Activated CD4-positive, alpha-beta T cell treated with anti-CD3 and anti-CD28 coated beads for 36 hours (primary cell): ENCODE measurements around the gene SPTBN1. TPM values are rescaled to one million over a fixed set of nuclear protein-coding genes. Genes with fewer than 3 reads are reported as not detected.

Source experiments
- ATAC-seq: fragments of 200-7000 bp; cut with Tn5 transposase; one replicate; pipeline ENCODE4 v1.10.0; 2021; ENCODE audit warnings: mild to moderate bottlenecking, moderate library complexity
- CTCF ChIA-PET: fragments of 350-600 bp; sonication (Branson Sonifier 250); formaldehyde crosslinking; loops from one replicate; lab custom pipeline; 2021; ENCODE audit warnings: antibody characterized with exemption; lab: Charles Lee
- POLR2A ChIA-PET: fragments of 350-600 bp; sonication (Branson Sonifier 250); formaldehyde crosslinking; loops from one replicate; lab custom pipeline; 2021; ENCODE audit warnings: antibody characterized with exemption, inconsistent platforms; lab: Charles Lee
- DNase-seq: peaks from one replicate; pipeline ENCODE4 v3.0.0-alpha.2; 2020
- H3K27ac Mint-ChIP-seq: one replicate; pipeline ENCODE4 v1.8.0; 2021; ENCODE audit warnings: mixed read lengths
- H3K27me3 Mint-ChIP-seq: one replicate; pipeline ENCODE4 v1.8.0; 2021; ENCODE audit warnings: mixed read lengths
- H3K36me3 Mint-ChIP-seq: one replicate; pipeline ENCODE4 v1.8.0; 2021; ENCODE audit warnings: low read depth, mixed read lengths
- H3K4me1 Mint-ChIP-seq: one replicate; pipeline ENCODE4 v1.8.0; 2021; ENCODE audit warnings: mixed read lengths
- H3K4me3 Mint-ChIP-seq: one replicate; pipeline ENCODE4 v1.8.0; 2021; ENCODE audit warnings: mild to moderate bottlenecking, moderate library complexity, mixed read lengths
- H3K9me3 Mint-ChIP-seq: one replicate; pipeline ENCODE4 v1.8.0; 2021; ENCODE audit warnings: low read depth, mixed read lengths
- intact Hi-C, 2 experiments: fragments of 100-400 bp; cut with DNase I in 1 of 2; cut with micrococcal nuclease in 1 of 2; formaldehyde crosslinking; loops; one replicate each; pipeline versions ENCODE4 v1.14.2 to v1.15.1; 2022 to 2024; cut with DNase I, micrococcal nuclease
- total RNA-seq, 2 experiments: library from RNA; stranded (reverse); gene quantifications; one replicate each; pipeline ENCODE4 v1.2.3, GENCODE V29; 2021

The SPTBN1 gene
- total RNA-seq, 2 experiments from 2014 or later: 76.6 to 86.8 TPM

DNA sequence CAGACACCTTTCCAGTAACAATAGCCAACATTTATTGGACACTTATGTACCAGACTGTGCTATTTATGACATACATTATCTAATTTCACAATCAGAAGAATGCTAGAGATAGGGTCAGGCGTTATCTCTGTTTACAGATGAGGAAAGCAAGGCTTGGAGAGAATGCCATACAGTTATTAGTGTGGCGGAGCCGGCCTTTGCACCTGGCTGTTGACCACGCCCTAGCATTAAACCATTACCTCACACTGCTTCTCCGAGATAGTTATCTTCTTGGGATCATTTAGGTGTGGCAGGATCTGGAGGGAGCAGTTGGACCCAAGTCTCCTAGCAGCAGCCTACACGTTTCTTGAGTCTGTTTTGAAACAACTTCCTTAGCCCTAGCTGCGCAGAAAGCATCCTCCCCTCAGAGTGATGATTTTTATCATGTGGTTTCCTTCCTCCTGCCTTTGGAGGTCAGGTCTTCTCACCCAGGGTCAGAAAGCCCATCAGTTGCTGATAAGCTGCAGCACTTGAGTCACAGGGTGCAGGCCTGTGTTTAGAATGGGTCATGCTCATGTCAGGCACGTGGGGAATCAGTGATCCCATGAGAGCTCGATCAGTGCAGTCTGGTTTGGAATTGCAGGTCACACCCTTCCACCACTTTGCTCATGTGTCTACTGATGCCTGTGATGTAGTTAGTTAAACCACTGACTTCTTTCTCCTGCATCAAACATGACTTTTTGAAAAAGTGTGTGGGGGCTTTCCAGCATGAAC, 118.2 kb downstream of the SPTBN1 start:
- DNase-seq (peak; percentile 82), ATAC-seq (peak; percentile 75)
- intact Hi-C loops: loop anchor here (1.0 to 10.0 kb wide), 12 partner anchors 15 to 1041 kb away; partner anchors contain the start of genes PPP4R3B (in 2 of the 2), RTN4 (in 2 of the 2) and EML6 (in 1 of the 2)
- ChIA-PET POLR2A (interaction anchor here (0.7 to 2.2 kb wide), 2 partner anchors 15 to 150 kb away, joined by 3 to 20 read pairs; no protein-coding TSS in a partner anchor), CTCF (interaction anchor here (0.6 to 1.9 kb wide), 8 partner anchors 7 to 109 kb away, joined by 3 to 7 read pairs (median 5); no protein-coding TSS in a partner anchor)
- H3K4me3 Mint-ChIP-seq: peak overlapping the region; percentile 32
- H3K27ac Mint-ChIP-seq: peak overlapping the region; percentile 99
- H3K4me1 Mint-ChIP-seq: peaks cover 96% of the 10 kb centered on the region
- H3K27me3 Mint-ChIP-seq: no peaks in the 10 kb centered on the region
- peaks cover 15% of the 10 kb centered on the region for H3K36me3 Mint-ChIP-seq
- H3K9me3 Mint-ChIP-seq: peaks cover 4% of the 10 kb centered on the region

DNA sequence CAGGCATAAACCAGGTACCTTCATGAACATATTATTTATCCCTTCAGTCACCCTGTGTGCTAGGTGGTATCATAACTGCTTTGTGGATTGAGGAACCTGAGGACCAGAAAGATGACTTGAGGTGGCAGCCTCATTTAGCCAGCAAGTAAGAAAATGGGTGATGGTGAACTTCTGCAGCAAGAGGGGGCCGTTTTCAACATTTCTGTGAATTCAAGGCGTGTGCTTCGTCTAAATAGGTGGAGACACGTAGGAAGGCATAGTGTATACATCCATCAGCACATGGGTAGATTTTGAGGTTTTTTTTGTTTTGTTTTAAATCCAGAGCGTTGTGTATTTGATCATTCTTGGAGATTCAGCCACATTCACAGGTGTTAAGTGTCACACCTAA, 118.7 kb downstream of the SPTBN1 start:
- peaks cover 96% of the 10 kb centered on the region for H3K4me1 Mint-ChIP-seq
- H3K27ac Mint-ChIP-seq: peak overlapping the region; percentile 99
- peak; percentile 4 for ATAC-seq
- H3K36me3 Mint-ChIP-seq: peaks cover 15% of the 10 kb centered on the region
- peak overlapping the region; percentile 32 for H3K4me3 Mint-ChIP-seq
- intact Hi-C loops: loop anchor here (1.0 to 10.0 kb wide), 13 partner anchors 11 to 1040 kb away; partner anchors contain the start of genes PPP4R3B (in 2 of the 2), RTN4 (in 2 of the 2) and EML6 (in 1 of the 2)
- CTCF ChIA-PET: interaction anchor here (0.6 to 1.9 kb wide), 8 partner anchors 15 to 109 kb away, joined by 3 to 7 read pairs (median 4); no protein-coding TSS in a partner anchor
- peak; percentile 36 for DNase-seq
- POLR2A ChIA-PET: interaction anchor here (0.6 to 2.2 kb wide), 3 partner anchors 16 to 451 kb away, joined by 3 to 20 read pairs (median 3); no protein-coding TSS in a partner anchor
- H3K9me3 Mint-ChIP-seq: peaks cover 4% of the 10 kb centered on the region
- H3K27me3 Mint-ChIP-seq: no peaks in the 10 kb centered on the region

DNA sequence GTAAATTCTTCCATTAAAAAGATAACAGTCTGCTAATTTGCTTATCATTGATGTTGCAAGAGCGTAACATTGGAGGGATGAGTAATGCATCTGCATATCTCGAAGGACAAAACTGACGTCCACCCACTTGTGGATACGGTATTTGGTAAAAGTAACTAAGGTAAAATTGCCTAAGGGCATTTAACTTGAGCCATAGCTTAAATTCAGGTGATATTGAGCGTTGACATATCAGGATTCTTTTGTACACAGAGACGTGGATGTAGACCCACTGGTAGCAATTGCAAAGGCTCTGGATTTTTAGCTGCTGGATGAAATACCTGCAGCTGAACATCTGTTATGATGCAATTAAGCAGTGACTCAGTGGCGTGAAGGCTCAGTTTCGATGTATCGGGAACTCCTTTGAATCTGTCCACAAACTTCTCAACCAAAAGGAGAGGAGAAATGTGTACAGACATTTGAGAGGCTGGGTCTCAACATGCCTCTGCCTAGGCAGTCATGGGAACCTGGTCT, 119.3 kb downstream of the SPTBN1 start:
- Mint-ChIP-seq H3K27me3 (no peaks in the 10 kb centered on the region), H3K27ac (peak overlapping the region; percentile 99), H3K4me3 (peak overlapping the region; percentile 41), H3K36me3 (peaks cover 15% of the 10 kb centered on the region), H3K9me3 (peaks cover 4% of the 10 kb centered on the region), H3K4me1 (peaks cover 96% of the 10 kb centered on the region)
- intact Hi-C loops: loop anchor here (1.0 to 10.0 kb wide), 5 partner anchors 11 to 1039 kb away; partner anchors contain the start of genes PPP4R3B (in 2 of the 2) and RTN4 (in 1 of the 2)
- DNase-seq: peak; percentile 59
- CTCF ChIA-PET: interaction anchor here (0.6 to 1.9 kb wide), 9 partner anchors 11 to 88 kb away, joined by 3 to 7 read pairs (median 4); no protein-coding TSS in a partner anchor
- POLR2A ChIA-PET: interaction anchor here (0.6 to 2.2 kb wide), 2 partner anchors 16 to 450 kb away, joined by 3 to 20 read pairs; no protein-coding TSS in a partner anchor
- ATAC-seq: no peak

DNA sequence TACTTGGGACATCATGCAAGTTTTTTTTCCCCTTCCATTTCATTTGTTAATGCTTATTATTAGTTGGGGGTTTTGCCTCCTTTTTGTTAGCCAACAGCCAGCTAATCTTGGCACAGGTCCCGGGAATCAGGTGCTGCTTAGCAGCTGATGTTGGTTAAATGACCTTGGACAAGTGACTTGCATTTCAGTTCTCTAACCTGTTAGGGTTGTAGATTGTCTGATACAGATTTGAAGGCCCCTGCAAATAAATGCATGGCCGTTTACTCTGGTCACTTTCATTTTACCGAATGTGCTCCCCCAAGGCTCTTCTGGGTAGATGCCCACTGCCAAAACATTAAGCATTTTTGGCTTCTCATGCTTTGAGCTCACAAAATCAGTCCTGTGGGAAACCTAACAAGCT, 120.9 kb downstream of the SPTBN1 start:
- Mint-ChIP-seq H3K27ac (peak overlapping the region; percentile 69), H3K36me3 (peaks cover 15% of the 10 kb centered on the region), H3K4me1 (peaks cover 95% of the 10 kb centered on the region), H3K4me3 (no peak overlapping the region), H3K27me3 (no peaks in the 10 kb centered on the region), H3K9me3 (peaks cover 4% of the 10 kb centered on the region)
- intact Hi-C loops: loop anchor here (10.0 kb wide), 2 partner anchors 478 to 1038 kb away; partner anchors contain the start of genes PPP4R3B (in 2 of the 2) and RTN4 (in 1 of the 2)
- CTCF ChIA-PET: interaction anchor here (0.7 to 1.4 kb wide), 3 partner anchors 10 to 127 kb away, joined by 3 to 5 read pairs (median 3); no protein-coding TSS in a partner anchor
- DNase-seq: no peak
- POLR2A ChIA-PET: no interaction called here
- ATAC-seq: no peak

DNA sequence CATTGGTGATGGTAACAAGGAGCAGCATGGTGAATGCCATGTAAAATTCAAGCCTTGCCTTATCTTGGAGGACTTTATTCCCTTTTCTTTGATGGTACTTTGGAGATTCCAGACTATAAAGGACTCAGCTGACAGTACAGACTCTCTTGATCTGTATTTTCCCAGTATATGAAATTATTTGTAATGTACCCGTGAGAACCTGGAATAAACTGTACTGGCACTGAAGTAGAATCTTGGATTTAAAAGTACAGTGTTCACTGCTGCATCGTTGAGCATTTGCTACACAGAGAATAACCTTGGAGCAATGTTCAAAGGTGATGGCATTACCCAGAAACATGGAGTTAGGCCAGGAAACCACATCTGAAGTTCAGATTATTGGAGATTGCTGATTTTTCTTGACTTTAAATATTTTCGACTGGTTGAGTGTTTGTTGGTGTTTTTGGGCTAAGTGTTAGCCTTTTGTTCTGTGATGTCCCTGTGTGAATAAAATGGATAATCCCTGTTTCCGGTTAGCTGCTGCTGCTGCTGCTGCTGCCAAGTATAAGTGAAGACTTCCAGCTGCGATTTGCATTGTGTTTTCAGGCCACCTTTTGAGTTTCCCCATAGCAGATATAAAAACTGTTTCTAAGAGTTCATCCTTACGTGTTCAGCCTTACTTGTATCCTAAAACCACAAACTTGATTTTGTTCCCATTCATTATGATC, 122.0 kb downstream of the SPTBN1 start:
- Mint-ChIP-seq H3K36me3 (peaks cover 15% of the 10 kb centered on the region), H3K9me3 (peaks cover 2% of the 10 kb centered on the region), H3K27ac (peak overlapping the region; percentile 44), H3K4me3 (no peak overlapping the region), H3K4me1 (peaks cover 95% of the 10 kb centered on the region), H3K27me3 (no peaks in the 10 kb centered on the region)
- intact Hi-C loops: loop anchor here (10.0 kb wide), 2 partner anchors 477 to 1037 kb away; partner anchors contain the start of genes PPP4R3B (in 2 of the 2) and RTN4 (in 1 of the 2)
- POLR2A ChIA-PET: no interaction called here
- DNase-seq (no peak), ATAC-seq (no peak)
- CTCF ChIA-PET: no interaction called here

DNA sequence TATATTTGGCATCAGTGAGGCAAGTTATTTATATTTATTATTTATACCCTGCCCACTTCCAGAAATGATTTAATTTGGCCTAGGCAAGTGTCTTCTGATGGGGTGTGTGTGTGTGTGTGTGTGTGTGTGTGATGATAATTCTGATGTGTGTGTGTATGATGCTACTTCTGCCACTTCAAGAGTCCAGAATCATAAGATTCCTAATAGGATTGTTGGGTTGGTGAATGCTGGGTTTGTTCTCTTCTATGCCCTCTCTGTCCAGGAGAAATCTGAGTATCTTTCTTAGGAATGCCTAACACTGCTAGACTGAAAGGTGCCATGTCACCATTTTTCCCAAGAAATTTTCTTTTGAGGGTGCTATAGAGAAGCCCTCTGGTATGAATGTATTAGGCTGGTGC, 122.5 kb downstream of the SPTBN1 start:
- ATAC-seq (no peak), DNase-seq (no peak)
- Mint-ChIP-seq H3K36me3 (peaks cover 15% of the 10 kb centered on the region), H3K27ac (peak overlapping the region; percentile 33), H3K27me3 (no peaks in the 10 kb centered on the region), H3K4me1 (peaks cover 95% of the 10 kb centered on the region), H3K4me3 (no peak overlapping the region), H3K9me3 (peaks cover 2% of the 10 kb centered on the region)
- intact Hi-C loops: loop anchor here (10.0 kb wide), 2 partner anchors 476 to 1036 kb away; partner anchors contain the start of genes PPP4R3B (in 2 of the 2) and RTN4 (in 1 of the 2)
- CTCF ChIA-PET: interaction anchor here (1.4 to 2.0 kb wide), 3 partner anchors 20 to 126 kb away, joined by 4 to 5 read pairs (median 4); no protein-coding TSS in a partner anchor
- POLR2A ChIA-PET: no interaction called here

DNA sequence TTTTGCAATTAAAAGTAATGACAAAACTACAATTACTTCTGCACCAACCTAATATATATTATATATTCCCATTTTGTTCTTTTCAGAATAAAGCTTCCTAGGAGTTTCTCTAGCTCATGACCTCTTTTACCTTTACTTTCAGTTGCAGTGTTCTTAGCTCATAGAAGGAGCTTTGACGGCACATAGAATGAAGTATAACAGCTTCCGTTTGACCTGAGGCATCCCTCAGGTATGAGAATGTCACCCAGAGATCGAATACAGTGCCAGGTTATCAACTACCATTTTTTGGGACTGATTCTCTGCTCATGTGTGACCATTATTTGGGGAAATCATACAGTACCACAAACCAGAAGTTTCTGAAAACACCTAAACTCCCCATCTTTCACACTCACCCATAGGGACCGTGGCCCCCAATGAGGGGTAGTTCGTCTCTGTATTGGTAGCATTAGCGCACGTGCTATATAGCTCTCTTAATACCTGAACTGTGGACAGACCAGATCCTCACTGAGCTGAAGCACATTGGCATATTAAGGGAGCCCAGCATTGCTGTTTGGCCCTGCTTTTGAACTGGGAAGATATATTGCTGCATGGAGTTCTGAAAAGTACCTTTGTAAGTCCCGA, 123.0 kb downstream of the SPTBN1 start:
- intact Hi-C loops: loop anchor here (10.0 kb wide), 2 partner anchors 476 to 1036 kb away; partner anchors contain the start of genes PPP4R3B (in 2 of the 2) and RTN4 (in 1 of the 2)
- ChIA-PET CTCF (interaction anchor here (0.7 to 2.0 kb wide), 6 partner anchors 13 to 473 kb away, joined by 4 to 5 read pairs (median 4); no protein-coding TSS in a partner anchor), POLR2A (interaction anchor here (1.6 kb wide), 1 partner anchor 20 kb away, joined by 4 read pairs; no protein-coding TSS in a partner anchor)
- Mint-ChIP-seq H3K9me3 (peaks cover 2% of the 10 kb centered on the region), H3K27ac (peak overlapping the region; percentile 93), H3K4me1 (peaks cover 93% of the 10 kb centered on the region), H3K36me3 (peaks cover 15% of the 10 kb centered on the region), H3K27me3 (no peaks in the 10 kb centered on the region), H3K4me3 (peak overlapping the region; percentile 62)
- DNase-seq (no peak), ATAC-seq (no peak)

DNA sequence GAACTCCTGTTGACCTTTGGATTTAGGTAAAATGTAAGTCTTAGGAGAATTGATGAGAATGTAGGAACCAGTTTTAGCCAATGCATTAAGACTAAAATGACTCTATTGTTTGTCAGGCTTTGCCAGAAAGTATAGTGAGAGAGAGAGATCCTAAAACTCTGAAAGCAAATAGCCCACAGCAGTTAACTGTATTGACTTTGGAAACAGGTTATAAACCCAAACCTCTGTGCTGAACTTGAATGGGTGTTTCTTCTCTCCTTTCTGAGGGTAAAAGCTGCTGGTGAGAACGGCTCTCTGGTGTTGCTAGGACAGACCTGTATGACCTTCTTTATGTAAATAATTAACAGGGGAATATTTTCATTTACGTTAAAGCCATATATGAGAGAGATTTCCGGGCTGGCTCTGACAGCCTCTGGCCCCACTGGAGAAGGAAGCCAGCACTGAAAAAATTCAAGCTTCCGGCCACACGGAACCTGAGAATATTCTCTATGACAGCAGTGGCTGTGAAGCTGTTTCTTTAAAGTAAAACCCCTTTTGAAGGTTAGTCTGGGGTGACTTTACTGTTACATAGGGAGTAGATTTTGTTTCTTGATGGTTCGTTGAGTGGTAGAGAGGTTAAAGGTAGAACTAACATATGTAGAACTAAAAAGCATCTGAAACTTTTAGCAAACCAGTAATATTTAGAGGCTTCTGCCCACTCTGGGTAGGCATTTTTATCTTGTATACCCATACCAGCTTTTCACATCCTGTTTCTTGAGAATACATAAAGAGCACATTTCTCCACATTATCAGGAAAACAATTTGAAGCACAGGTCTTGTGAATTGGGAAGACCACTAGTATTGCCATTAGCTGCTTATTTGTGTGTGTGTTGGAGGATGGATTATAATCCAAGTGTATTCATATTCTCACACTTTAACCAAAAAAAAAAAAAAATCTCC, 123.8 kb downstream of the SPTBN1 start:
- intact Hi-C loops: loop anchor here (1.0 to 10.0 kb wide), 3 partner anchors 9 to 1035 kb away; partner anchors contain the start of genes PPP4R3B (in 2 of the 2) and RTN4 (in 1 of the 2)
- no peak for DNase-seq
- peak overlapping the region; percentile 93 for H3K27ac Mint-ChIP-seq
- peaks cover 13% of the 10 kb centered on the region for H3K36me3 Mint-ChIP-seq
- CTCF ChIA-PET: interaction anchor here (0.7 to 2.0 kb wide), 10 partner anchors 9 to 473 kb away, joined by 3 to 5 read pairs (median 4); no protein-coding TSS in a partner anchor
- peak overlapping the region; percentile 62 for H3K4me3 Mint-ChIP-seq
- peaks cover 93% of the 10 kb centered on the region for H3K4me1 Mint-ChIP-seq
- H3K9me3 Mint-ChIP-seq: peaks cover 2% of the 10 kb centered on the region
- H3K27me3 Mint-ChIP-seq: no peaks in the 10 kb centered on the region
- POLR2A ChIA-PET: interaction anchor here (0.6 to 1.6 kb wide), 4 partner anchors 12 to 581 kb away, joined by 3 to 4 read pairs (median 4); no protein-coding TSS in a partner anchor
- peak; percentile 43 for ATAC-seq
